Esophagus squamous epithelium (tissue), 5 donors: ENCODE data around the gene CBFA2T2. TPM values are rescaled to one million over a fixed set of nuclear protein-coding genes. Genes with fewer than 3 reads are reported as not detected.

Source experiments
- DNase-seq: peaks from one replicate; lab custom pipeline; 2025; lab: John Stamatoyannopoulos, UW
- H3K27ac ChIP-seq, 4 donors: fragments of 200-600 bp; sonication (generic); one replicate each; pipeline ENCODE4 v1.5.1; 2016 to 2019; ENCODE audit warnings: mild to moderate bottlenecking in 1 of 4
- H3K27me3 ChIP-seq, 4 donors: fragments of 200-600 bp; sonication (generic); 1 replicate in 3 of 4; 2 replicates in 1 of 4; pipeline versions ENCODE4 v1.5.1 to v1.6.0; 2017 to 2021; ENCODE audit warnings: antibody characterized with exemption in 1 of 4
- H3K36me3 ChIP-seq, 3 donors: fragments of 200-600 bp; sonication (generic); one replicate each; pipeline ENCODE4 v1.5.1; 2016 to 2019
- H3K4me1 ChIP-seq, 3 donors: fragments of 200-600 bp; sonication (generic); one replicate each; pipeline ENCODE4 v1.5.1; 2017 to 2019
- H3K4me3 ChIP-seq, 4 donors: fragments of 200-600 bp; sonication (generic); 1 replicate in 3 of 4; 2 replicates in 1 of 4; pipeline ENCODE4 v1.5.1; 2016 to 2019; ENCODE audit warnings: mild to moderate bottlenecking in 2 of 4, moderate library complexity in 1 of 4
- H3K9me3 ChIP-seq, 3 donors: fragments of 200-600 bp; sonication (generic); one replicate each; pipeline ENCODE4 v1.5.1; 2016 to 2019
- CTCF ChIP-seq, 6 experiments: fragments of 450-650 bp in 4 of 6; fragments of 200-600 bp in 2 of 6; sonication (generic) in 2 of 6; IDR thresholded peaks; one replicate each; pipeline ENCODE4 v1.5.1; 2016 to 2019; ENCODE audit warnings: antibody characterized with exemption in 6 of 6, mild to moderate bottlenecking in 4 of 6, moderate library complexity in 4 of 6
- POLR2A ChIP-seq, 4 donors: fragments of 450-650 bp; IDR thresholded peaks; one replicate each; pipeline ENCODE4 v1.6.1; 2017; ENCODE audit warnings: antibody characterized with exemption in 4 of 4, mild to moderate bottlenecking in 4 of 4, moderate library complexity in 3 of 4
- WGBS, 2 donors: methylation state at CpG; one replicate each; pipeline ENCODE4 v1.1.5; 2018; 5-methylcytosine and 5-hydroxymethylcytosine counted together
- intact Hi-C: fragments of 100-400 bp; cut with DNase I; formaldehyde crosslinking; loops from one replicate; pipeline ENCODE4 v1.15.0; 2022
- total RNA-seq, 4 donors: library from RNA; depleted of rRNA; stranded (reverse); fragments of >200 nt; gene quantifications; one replicate each; pipeline ENCODE4 v1.1.0, GENCODE V29; 2016
- donor health status: DM: yes; HTN: yes; CAD: no.

Gene CBFA2T2
- total RNA-seq, 4 donors from 2014 or later = 10.5 to 15.6 (median 10.8) TPM

- Histone ChIP-seq H3K36me3 (peaks cover 0 to 28% (median 0%) of the 10 kb centered on the region in 3 donors), H3K27me3 (no peaks in the 10 kb centered on the region), H3K4me3 (peak within 1 kb of the TSS; percentile 49 to 72 (median 58)), H3K4me1 (peaks cover 31 to 74% (median 41%) of the 10 kb centered on the region in 3 donors), H3K27ac (peak within 1 kb of the TSS; percentile 86 to 93 (median 90)), H3K9me3 (no peaks in the 10 kb centered on the region)
- intact Hi-C loops = loop anchor here (5.0 kb wide), 1 partner anchor 209 kb away; no protein-coding TSS in a partner anchor
- peak; percentile 80 for DNase-seq
- WGBS, 2 donors = 3 to 6% methylated on average over 10 to 13 of the region's 50 CpGs
- TF ChIP-seq POLR2A (IDR thresholded peaks at IDR 0.05) = peak in 3 of 4 donors; percentile 58 to 90 (median 60)
- TF ChIP-seq CTCF (IDR thresholded peaks at IDR 0.05) = peak in 2 of 6 experiments; percentile 20 to 26
These were observed 176.7 kb downstream of the CBFA2T2 start, which contains the start of gene ACTL10 for GRCh38 chr20:33666293-33667244. Gene ACTL10 (plus strand): TSS chr20:33666943. CDS start chr20:33667498, 555 bp downstream.

GRCh38 chr20:33667245-33667675, 177.4 kb downstream of the CBFA2T2 start:
- Histone ChIP-seq H3K4me1 (peaks cover 31 to 81% (median 41%) of the 10 kb centered on the region in 3 donors), H3K27me3 (no peaks in the 10 kb centered on the region), H3K4me3 (peak overlapping the region; percentile 49 to 72 (median 58)), H3K9me3 (no peaks in the 10 kb centered on the region), H3K36me3 (peaks cover 0 to 28% (median 0%) of the 10 kb centered on the region in 3 donors), H3K27ac (peak overlapping the region; percentile 86 to 93 (median 90))
- intact Hi-C loops = loop anchor here (5.0 kb wide), 1 partner anchor 210 kb away; no protein-coding TSS in a partner anchor
- no peak for DNase-seq
- TF ChIP-seq POLR2A (IDR thresholded peaks at IDR 0.05) (no peak), CTCF (IDR thresholded peaks at IDR 0.05) (no peak)
- 4% methylated on average over 4 of the region's 55 CpGs; no CpG with 5 or more reads in 1 of the 2 donors for WGBS, 2 donors

GRCh38 chr20:33667676-33668465, 178.0 kb downstream of the CBFA2T2 start:
- H3K4me3 ChIP-seq = peak overlapping the region; percentile 49 to 72 (median 58)
- peaks cover 31 to 82% (median 43%) of the 10 kb centered on the region in 3 donors for H3K4me1 ChIP-seq
- H3K27ac ChIP-seq = peak overlapping the region; percentile 86 to 93 (median 90)
- TF ChIP-seq POLR2A (IDR thresholded peaks at IDR 0.05) (no peak), CTCF (IDR thresholded peaks at IDR 0.05) (peak; percentile 91 to 97 (median 93))
- H3K27me3 ChIP-seq = no peaks in the 10 kb centered on the region
- no peak for DNase-seq
- peaks cover 0 to 28% (median 0%) of the 10 kb centered on the region in 3 donors for H3K36me3 ChIP-seq
- intact Hi-C loops = loop anchor here (5.0 kb wide), 1 partner anchor 211 kb away; no protein-coding TSS in a partner anchor
- 18% methylated on average over 4 of the region's 47 CpGs; no CpG with 5 or more reads in 1 of the 2 donors for WGBS, 2 donors
- H3K9me3 ChIP-seq = no peaks in the 10 kb centered on the region

GRCh38 chr20:33668466-33669155, 178.7 kb downstream of the CBFA2T2 start:
- H3K27ac ChIP-seq = peak overlapping the region in 3 of 4 donors; percentile 88 to 93 (median 92)
- no peak overlapping the region for H3K4me3 ChIP-seq
- DNase-seq = no peak
- H3K4me1 ChIP-seq = peaks cover 34 to 84% (median 45%) of the 10 kb centered on the region in 3 donors
- no peaks in the 10 kb centered on the region for H3K27me3 ChIP-seq
- H3K36me3 ChIP-seq = peaks cover 0 to 28% (median 0%) of the 10 kb centered on the region in 3 donors
- intact Hi-C loops = loop anchor here (5.0 kb wide), 1 partner anchor 211 kb away; no protein-coding TSS in a partner anchor
- 34 to 35% methylated on average over 9 to 10 of the region's 13 CpGs for WGBS, 2 donors
- TF ChIP-seq POLR2A (IDR thresholded peaks at IDR 0.05) (no peak), CTCF (IDR thresholded peaks at IDR 0.05) (no peak)
- no peaks in the 10 kb centered on the region for H3K9me3 ChIP-seq
